Measurements from ENCODE around the gene SLC38A4. TPM values are rescaled to one million over a fixed set of nuclear protein-coding genes. Genes with fewer than 3 reads are reported as not detected.
A peak's percentile ranks its signal among the peaks of the same experiment; 100 is the strongest.

The SLC38A4 gene
- total RNA-seq, 1 experiment from 2014 or later, result 0.96 TPM

GRCh38 chr12:46811185-46811584, 14.6 kb downstream of the SLC38A4 start:
- H3K36me3 Mint-ChIP-seq (ENCODE audit: insufficient read depth in 1 of 3, low read depth in 3 of 3), result no peaks in the 10 kb centered on the region
- Histone ChIP-seq H3T11ph (ENCODE audit: low read length) (no peak overlapping the region), H3K27ac (ENCODE audit: insufficient read length, low read depth, low read length) (peak overlapping the region; percentile 46), H2BK20ac (ENCODE audit: low read depth, low read length, poor library complexity, severe bottlenecking) (no peak overlapping the region), H3K9me3 (ENCODE audit: control insufficient read depth, low read depth, low read length) (no peaks in the 10 kb centered on the region), H3K23ac (ENCODE audit: insufficient read length, low read depth, low read length) (no peak overlapping the region), H3K56ac (ENCODE audit: insufficient read length, low read depth, low read length) (no peak overlapping the region), H4K5ac (ENCODE audit: insufficient read length, low read depth, low read length) (no peak overlapping the region), H3K4me2 (ENCODE audit: insufficient read depth, insufficient read length, low read length) (no peak overlapping the region), H3K14ac (ENCODE audit: insufficient read depth, low read length) (peak overlapping the region; percentile 56; the same call in 1 of the 2 replicates), H2AFZ (ENCODE audit: low read length) (no peak overlapping the region), H3K79me2 (ENCODE audit: insufficient read depth, low read length) (no peaks in the 10 kb centered on the region), H4K8ac (replicated peaks; ENCODE audit: insufficient read length, low read depth, low read length) (no peak overlapping the region), H2BK15ac (ENCODE audit: low read depth, low read length) (no peak overlapping the region), H3K9ac (ENCODE audit: extremely low read depth, insufficient read length, low read length) (no peak overlapping the region), H2AK5ac (ENCODE audit: insufficient read length, low read length) (no peak overlapping the region), H3K18ac (ENCODE audit: insufficient read length, low read depth, low read length) (no peak overlapping the region), H2BK120ac (ENCODE audit: low read depth, low read length, poor library complexity, severe bottlenecking) (no peak overlapping the region), H3K23me2 (ENCODE audit: insufficient read length, low read depth, low read length, poor library complexity, severe bottlenecking) (no peaks in the 10 kb centered on the region), H4K20me1 (ENCODE audit: control insufficient read depth, insufficient read depth, insufficient read length) (no peaks in the 10 kb centered on the region), H4K91ac (ENCODE audit: insufficient read length, low read depth, low read length) (no peak overlapping the region), H3K4ac (ENCODE audit: low read depth, low read length) (no peak overlapping the region), H3K4me1 (ENCODE audit: insufficient read depth, low read length) (0 out of 2 replicates have a peak, but pooled peaks cover 4% of the 10 kb centered on the region), H3K79me1 (ENCODE audit: insufficient read depth, low read depth, low read length, poor library complexity, severe bottlenecking) (no peaks in the 10 kb centered on the region), H2BK12ac (ENCODE audit: insufficient read length, low read depth, low read length) (no peak overlapping the region), H3K27me3 (ENCODE audit: insufficient read depth, low read length) (no peaks in the 10 kb centered on the region), H2BK5ac (ENCODE audit: insufficient read length, low read length) (no peak overlapping the region)
- H3K4me3 Mint-ChIP-seq, result no peak overlapping the region
- H3K9me3 Mint-ChIP-seq, result no peaks in the 10 kb centered on the region
- no peak for DNase-seq
- TF ChIP-seq, protein P1, sequence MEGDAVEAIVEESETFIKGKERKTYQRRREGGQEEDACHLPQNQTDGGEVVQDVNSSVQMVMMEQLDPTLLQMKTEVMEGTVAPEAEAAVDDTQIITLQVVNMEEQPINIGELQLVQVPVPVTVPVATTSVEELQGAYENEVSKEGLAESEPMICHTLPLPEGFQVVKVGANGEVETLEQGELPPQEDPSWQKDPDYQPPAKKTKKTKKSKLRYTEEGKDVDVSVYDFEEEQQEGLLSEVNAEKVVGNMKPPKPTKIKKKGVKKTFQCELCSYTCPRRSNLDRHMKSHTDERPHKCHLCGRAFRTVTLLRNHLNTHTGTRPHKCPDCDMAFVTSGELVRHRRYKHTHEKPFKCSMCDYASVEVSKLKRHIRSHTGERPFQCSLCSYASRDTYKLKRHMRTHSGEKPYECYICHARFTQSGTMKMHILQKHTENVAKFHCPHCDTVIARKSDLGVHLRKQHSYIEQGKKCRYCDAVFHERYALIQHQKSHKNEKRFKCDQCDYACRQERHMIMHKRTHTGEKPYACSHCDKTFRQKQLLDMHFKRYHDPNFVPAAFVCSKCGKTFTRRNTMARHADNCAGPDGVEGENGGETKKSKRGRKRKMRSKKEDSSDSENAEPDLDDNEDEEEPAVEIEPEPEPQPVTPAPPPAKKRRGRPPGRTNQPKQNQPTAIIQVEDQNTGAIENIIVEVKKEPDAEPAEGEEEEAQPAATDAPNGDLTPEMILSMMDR (conservative IDR thresholded peaks at IDR 0.05), result no peak
- no peaks in the 10 kb centered on the region for H3K27me3 Mint-ChIP-seq (ENCODE audit: low read depth)
- WGBS (ENCODE audit: extremely low coverage, insufficient read length, low lambda C conversion rate), result no CpG with 5 or more reads among the region's 1 CpG
- H3K27ac Mint-ChIP-seq, result peak overlapping the region in 1 of 3 experiments; percentile 34; a peak in 2 of 7 replicates
- H3K4me1 Mint-ChIP-seq, result peaks cover 8 to 12% of the 10 kb centered on the region in 2 experiments; a peak in 3 of 4 replicates
